ENCODE results near the gene JAK1. TPM values are rescaled to one million over a fixed set of nuclear protein-coding genes. Genes with fewer than 3 reads are reported as not detected.
"Not testable (repeated sequence)": the region's sequence is repeated elsewhere in the genome, so short reads cannot be mapped to it uniquely, and the experiment has no call there.

JAK1 gene
- total RNA-seq, 1 experiment from 2014 or later = 130 TPM

GRCh38 chr1:64828829-64829228, 137.5 kb downstream of the JAK1 start:
- intact Hi-C loops (cut with micrococcal nuclease; ENCODE audit: unreplicated experiment) = loop anchor here (10.0 kb wide), 1 partner anchor 274 kb away; no protein-coding TSS in a partner anchor
- TF ChIP-seq CTCF (IDR thresholded peaks at IDR 0.05; ENCODE audit: unreplicated experiment) = no peak
- no TSS peak for BruUV-seq (replicated peaks)
- H3K36me3 Mint-ChIP-seq (ENCODE audit: insufficient read depth, unreplicated experiment) = peaks cover 13% of the 10 kb centered on the region
- H3K9me3 Mint-ChIP-seq (ENCODE audit: low read depth, unreplicated experiment) = no peaks in the 10 kb centered on the region
- DNase-seq = no peak
- CTCF ChIA-PET = no interaction called here
- H3K4me1 Mint-ChIP-seq (ENCODE audit: low read depth, unreplicated experiment) = no peaks in the 10 kb centered on the region
- no peaks in the 10 kb centered on the region for H3K27me3 Mint-ChIP-seq (ENCODE audit: unreplicated experiment)
- H3K27ac Mint-ChIP-seq (ENCODE audit: unreplicated experiment) = no peak overlapping the region
- H3K4me3 Mint-ChIP-seq (ENCODE audit: low read depth, unreplicated experiment) = no peak overlapping the region

GRCh38 chr1:64826991-64827390, 139.4 kb downstream of the JAK1 start:
- no TSS peak for BruUV-seq (replicated peaks)
- H3K27me3 Mint-ChIP-seq (ENCODE audit: unreplicated experiment) = no peaks in the 10 kb centered on the region
- no peak overlapping the region for H3K4me3 Mint-ChIP-seq (ENCODE audit: low read depth, unreplicated experiment)
- H3K9me3 Mint-ChIP-seq (ENCODE audit: low read depth, unreplicated experiment) = no peaks in the 10 kb centered on the region
- no peaks in the 10 kb centered on the region for H3K4me1 Mint-ChIP-seq (ENCODE audit: low read depth, unreplicated experiment)
- TF ChIP-seq CTCF (IDR thresholded peaks at IDR 0.05; ENCODE audit: unreplicated experiment) = no peak
- H3K36me3 Mint-ChIP-seq (ENCODE audit: insufficient read depth, unreplicated experiment) = peaks cover 5% of the 10 kb centered on the region
- CTCF ChIA-PET = no interaction called here
- no peak overlapping the region for H3K27ac Mint-ChIP-seq (ENCODE audit: unreplicated experiment)
- intact Hi-C loops (cut with micrococcal nuclease; ENCODE audit: unreplicated experiment) = loop anchor here (10.0 kb wide), 1 partner anchor 272 kb away; no protein-coding TSS in a partner anchor
- DNase-seq = no peak

- no peak overlapping the region for H3K27ac Mint-ChIP-seq (ENCODE audit: unreplicated experiment)
Observed at GRCh38 chr1:64823691-64824476, 142.5 kb downstream of the JAK1 start.

DNA sequence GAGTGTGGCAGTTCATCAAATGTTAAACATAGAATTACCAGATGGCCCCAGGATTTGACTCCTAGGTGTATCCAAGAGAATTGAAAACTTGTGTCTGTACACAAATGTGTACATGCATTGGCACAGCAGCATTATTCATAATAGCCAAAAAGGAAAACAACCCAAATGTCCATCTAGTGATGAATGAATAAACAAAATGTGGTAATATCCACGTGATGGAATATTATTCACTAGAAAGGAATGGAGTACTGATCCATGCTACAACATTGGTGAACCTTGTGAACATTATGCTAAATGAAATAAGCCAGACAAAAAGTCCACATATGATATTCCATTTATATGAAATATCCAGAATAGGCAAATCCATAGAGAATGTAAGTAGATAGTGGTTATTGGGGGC, 143.7 kb downstream of the JAK1 start:
- Mint-ChIP-seq H3K4me1 (ENCODE audit: low read depth, unreplicated experiment) (no peaks in the 10 kb centered on the region), H3K9me3 (ENCODE audit: low read depth, unreplicated experiment) (no peaks in the 10 kb centered on the region), H3K36me3 (ENCODE audit: insufficient read depth, unreplicated experiment) (peaks cover under 1% of the 10 kb centered on the region), H3K27me3 (ENCODE audit: unreplicated experiment) (no peaks in the 10 kb centered on the region), H3K4me3 (ENCODE audit: low read depth, unreplicated experiment) (no peak overlapping the region), H3K27ac (ENCODE audit: unreplicated experiment) (no peak overlapping the region)
- CTCF ChIA-PET = no interaction called here
- DNase-seq = no peak
- BruUV-seq (replicated peaks) = no TSS peak
- TF ChIP-seq CTCF (IDR thresholded peaks at IDR 0.05; ENCODE audit: unreplicated experiment) = no peak
- intact Hi-C loops (cut with micrococcal nuclease; ENCODE audit: unreplicated experiment) = loop anchor here (10.0 kb wide), 1 partner anchor 268 kb away; no protein-coding TSS in a partner anchor

More at GRCh38 chr1:64823691-64824476, 142.5 kb downstream of the JAK1 start:
- Mint-ChIP-seq H3K4me3 (ENCODE audit: low read depth, unreplicated experiment) (no peak overlapping the region), H3K9me3 (ENCODE audit: low read depth, unreplicated experiment) (no peaks in the 10 kb centered on the region), H3K27me3 (ENCODE audit: unreplicated experiment) (no peaks in the 10 kb centered on the region), H3K36me3 (ENCODE audit: insufficient read depth, unreplicated experiment) (peaks cover 5% of the 10 kb centered on the region), H3K4me1 (ENCODE audit: low read depth, unreplicated experiment) (no peaks in the 10 kb centered on the region)
- peak; percentile 65 for DNase-seq
- CTCF ChIA-PET = interaction anchor here (0.6 to 0.9 kb wide), 5 partner anchors 46 to 555 kb away, joined by 3 to 5 read pairs (median 3); no protein-coding TSS in a partner anchor
- TF ChIP-seq CTCF (IDR thresholded peaks at IDR 0.05; ENCODE audit: unreplicated experiment) = no peak
- intact Hi-C loops (cut with micrococcal nuclease; ENCODE audit: unreplicated experiment) = loop anchor here (1.0 to 10.0 kb wide), 4 partner anchors 80 to 555 kb away; no protein-coding TSS in a partner anchor
- no TSS peak for BruUV-seq (replicated peaks)

DNA sequence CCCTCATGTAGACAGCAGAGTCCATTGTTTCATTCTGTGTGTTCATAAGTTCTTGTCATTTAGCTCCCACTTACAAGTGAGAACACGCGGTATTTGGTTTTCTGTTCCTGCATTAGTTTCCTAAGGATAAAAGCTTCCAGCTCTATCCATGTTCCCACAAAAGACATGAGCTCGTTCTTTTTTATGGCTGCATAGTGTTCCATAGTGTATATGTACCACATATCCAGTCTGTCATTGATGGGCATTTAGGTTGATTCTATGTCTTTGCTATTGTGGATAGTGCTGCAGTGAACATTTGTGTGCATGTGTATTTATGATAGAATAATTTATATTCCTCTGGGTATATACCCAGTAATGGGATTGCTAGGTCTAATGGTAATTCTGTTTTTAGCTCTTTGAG, 145.8 kb downstream of the JAK1 start:
- not testable (repeated sequence) for H3K27ac Mint-ChIP-seq (ENCODE audit: unreplicated experiment); H3K4me1 Mint-ChIP-seq (ENCODE audit: low read depth, unreplicated experiment); DNase-seq; H3K9me3 Mint-ChIP-seq (ENCODE audit: low read depth, unreplicated experiment); BruUV-seq (replicated peaks); H3K27me3 Mint-ChIP-seq (ENCODE audit: unreplicated experiment); H3K4me3 Mint-ChIP-seq (ENCODE audit: low read depth, unreplicated experiment); H3K36me3 Mint-ChIP-seq (ENCODE audit: insufficient read depth, unreplicated experiment)
- CTCF ChIA-PET = interaction anchor here (0.6 kb wide), 1 partner anchor 793 kb away, joined by 3 read pairs; no protein-coding TSS in a partner anchor
- intact Hi-C loops (cut with micrococcal nuclease; ENCODE audit: unreplicated experiment) = loop anchor here (10.0 kb wide), 1 partner anchor 266 kb away; no protein-coding TSS in a partner anchor

- H3K27me3 Mint-ChIP-seq (ENCODE audit: unreplicated experiment); DNase-seq; BruUV-seq (replicated peaks); intact Hi-C loops (cut with micrococcal nuclease; ENCODE audit: unreplicated experiment); H3K9me3 Mint-ChIP-seq (ENCODE audit: low read depth, unreplicated experiment); H3K27ac Mint-ChIP-seq (ENCODE audit: unreplicated experiment); H3K4me1 Mint-ChIP-seq (ENCODE audit: low read depth, unreplicated experiment); CTCF ChIA-PET; H3K4me3 Mint-ChIP-seq (ENCODE audit: low read depth, unreplicated experiment); H3K36me3 Mint-ChIP-seq (ENCODE audit: insufficient read depth, unreplicated experiment): not testable (repeated sequence)
Observed at GRCh38 chr1:64817364-64817763, 149.0 kb downstream of the JAK1 start.
